NCI-H82 (cell line): ENCODE results near the gene FRMPD2.
"Not testable (repeated sequence)": the region's sequence is repeated elsewhere in the genome, so short reads cannot be mapped to it uniquely, and the experiment has no call there.

Experiments
- DNase-seq: peaks from one replicate; lab custom pipeline; 2025; lab: John Stamatoyannopoulos, UW

Gene FRMPD2

GRCh38 chr10:48233559-48234005 is 40.9 kb downstream of the FRMPD2 start:
- DNase-seq: no peak

DNA sequence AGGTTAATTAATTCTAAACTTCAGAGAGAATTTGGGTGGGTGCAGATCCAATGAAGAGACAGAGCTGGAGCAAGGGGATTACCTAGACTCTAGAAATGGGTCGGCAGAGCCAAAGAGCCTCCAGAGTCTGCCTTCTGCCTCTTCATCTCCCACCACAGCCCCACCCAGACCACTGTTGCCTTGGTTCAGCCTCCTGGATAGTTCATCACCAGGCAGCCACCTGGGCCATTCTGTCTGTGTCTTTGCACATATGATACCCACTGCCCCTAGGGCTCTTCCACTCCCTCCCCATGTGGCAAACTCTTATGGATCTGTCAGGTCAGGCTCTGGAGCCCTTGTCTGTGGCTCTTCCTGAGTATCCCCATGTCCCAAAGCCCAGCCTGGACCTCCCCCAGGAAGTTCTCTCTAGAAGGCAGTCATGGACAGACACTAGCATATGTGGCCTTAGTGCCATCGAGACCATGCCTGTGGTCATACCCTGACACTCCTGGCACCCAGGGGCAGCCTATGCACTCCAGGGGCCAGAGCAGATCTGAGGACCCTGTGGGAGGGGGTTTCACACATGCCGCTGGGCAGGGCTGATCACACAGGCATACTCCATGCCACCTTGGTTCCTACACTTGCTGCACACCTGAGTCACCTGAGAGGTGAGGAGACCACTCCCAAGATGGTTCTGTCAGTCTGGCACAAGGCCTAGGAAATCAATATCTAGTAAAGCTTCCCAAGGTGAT is 41.6 kb downstream of the FRMPD2 start:
- no peak for DNase-seq

GRCh38 chr10:48231699-48232315 is 42.7 kb downstream of the FRMPD2 start:
- DNase-seq: no peak

DNA sequence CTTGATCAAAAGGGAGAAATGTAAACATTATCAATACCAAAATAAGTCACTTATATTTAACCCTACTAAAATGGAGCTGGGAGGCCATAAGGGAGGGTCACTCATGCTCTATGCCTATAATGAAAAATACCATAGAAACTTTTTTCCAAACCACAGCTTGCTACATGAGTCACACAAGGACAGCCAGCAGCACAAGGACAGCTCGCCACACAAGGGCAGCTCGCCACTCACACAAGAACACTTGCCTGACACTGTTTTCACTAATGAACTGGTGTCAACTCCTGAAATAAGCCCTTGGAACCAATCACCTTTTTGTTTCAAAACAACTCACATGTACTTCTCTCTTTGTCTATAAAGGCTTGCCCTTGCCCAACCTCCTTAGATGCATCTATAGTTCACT is 43.3 kb downstream of the FRMPD2 start:
- DNase-seq: no peak

GRCh38 chr10:48227213-48227612 is 47.3 kb downstream of the FRMPD2 start:
- peak; percentile 44 for DNase-seq

DNA sequence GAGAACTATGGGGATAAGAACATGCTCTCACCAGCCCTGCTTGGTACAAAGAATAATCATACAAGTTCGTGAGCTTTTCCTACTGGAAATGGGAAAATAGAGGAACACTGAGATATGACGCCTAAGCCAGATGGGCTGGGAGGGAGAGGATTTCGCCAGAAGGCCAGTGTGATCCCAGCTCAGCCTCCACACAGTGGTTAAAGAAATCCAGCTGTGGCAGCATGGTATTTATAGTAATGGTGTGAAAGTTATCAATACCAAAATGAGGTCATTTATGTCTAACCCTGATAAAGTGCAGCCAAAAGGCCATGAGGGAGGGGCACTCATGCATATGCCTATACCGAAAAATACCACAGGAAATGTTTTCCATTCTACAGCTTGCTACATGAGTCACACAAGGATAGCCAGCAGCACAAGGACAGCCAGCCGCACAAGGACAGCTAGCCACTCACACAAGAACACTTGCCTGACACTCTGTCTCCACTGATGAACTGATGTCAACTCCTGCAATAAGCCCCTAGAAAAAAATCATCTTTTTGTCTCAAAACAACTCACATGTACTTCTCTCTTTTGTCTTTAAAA is 49.4 kb downstream of the FRMPD2 start:
- DNase-seq: no peak

DNA sequence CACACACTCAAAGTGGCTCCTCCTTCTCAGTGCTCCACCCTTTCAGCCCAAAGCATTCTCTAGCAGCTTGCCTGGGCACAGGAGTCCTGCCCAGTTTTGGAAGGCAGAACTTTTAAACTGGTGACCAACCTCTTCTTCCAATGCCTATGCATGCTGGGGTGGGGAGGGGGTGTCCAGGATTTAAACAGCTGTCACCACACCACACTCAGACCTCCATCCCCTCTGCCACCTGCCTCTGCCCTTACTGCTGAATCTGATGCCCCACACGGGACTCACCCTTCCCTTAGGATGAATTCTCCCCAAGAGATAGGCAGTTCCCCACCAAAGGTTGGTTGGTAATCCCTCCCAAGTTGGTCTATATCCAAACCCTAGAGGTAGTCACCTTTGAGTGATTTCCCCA is 50.2 kb downstream of the FRMPD2 start:
- DNase-seq: no peak

DNA sequence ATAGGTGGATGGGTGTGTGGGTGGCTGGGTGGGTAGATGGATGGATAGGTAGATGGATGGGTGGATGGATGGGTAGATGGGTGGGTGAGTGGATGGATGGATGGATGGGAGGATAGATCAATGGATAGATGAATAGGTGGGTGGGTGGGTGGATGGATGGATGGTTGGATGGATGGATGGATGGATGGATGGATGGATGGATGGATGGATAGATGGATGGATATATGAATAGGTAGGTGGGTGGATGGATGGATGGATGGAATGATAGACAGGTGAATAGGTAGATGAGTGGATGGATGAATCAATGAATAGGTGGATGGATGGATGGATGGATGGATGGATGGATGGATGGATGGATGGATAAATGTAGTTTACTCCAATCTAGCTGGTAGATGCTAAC is 52.7 kb downstream of the FRMPD2 start:
- DNase-seq: no peak

- DNase-seq: not testable (repeated sequence)
Observed at GRCh38 chr10:48221031-48221430, 53.5 kb downstream of the FRMPD2 start.

GRCh38 chr10:48219194-48219593 is 55.3 kb downstream of the FRMPD2 start:
- DNase-seq: no peak

DNA sequence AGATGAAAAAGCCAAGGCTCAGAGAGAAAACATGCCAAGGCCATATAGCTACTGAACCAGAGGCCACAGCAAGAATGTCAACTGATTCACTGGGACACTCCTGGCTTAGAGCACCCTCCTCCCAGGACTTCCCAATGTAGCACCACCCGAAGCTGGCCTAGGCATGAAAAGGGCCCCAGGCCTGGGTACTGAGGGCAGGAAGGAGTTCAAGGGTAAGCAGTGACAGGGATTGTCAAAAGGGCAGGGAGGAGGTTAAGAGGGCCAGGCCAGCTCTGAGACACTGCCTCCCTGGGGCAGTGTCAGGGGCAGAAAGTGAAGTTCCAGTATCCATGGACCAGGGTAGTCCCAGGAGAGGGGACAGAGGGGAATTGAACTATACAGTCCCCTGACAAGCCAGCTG is 57.8 kb downstream of the FRMPD2 start:
- DNase-seq: no peak

- no peak for DNase-seq
Observed at GRCh38 chr10:48216204-48216505, 58.3 kb downstream of the FRMPD2 start.

DNA sequence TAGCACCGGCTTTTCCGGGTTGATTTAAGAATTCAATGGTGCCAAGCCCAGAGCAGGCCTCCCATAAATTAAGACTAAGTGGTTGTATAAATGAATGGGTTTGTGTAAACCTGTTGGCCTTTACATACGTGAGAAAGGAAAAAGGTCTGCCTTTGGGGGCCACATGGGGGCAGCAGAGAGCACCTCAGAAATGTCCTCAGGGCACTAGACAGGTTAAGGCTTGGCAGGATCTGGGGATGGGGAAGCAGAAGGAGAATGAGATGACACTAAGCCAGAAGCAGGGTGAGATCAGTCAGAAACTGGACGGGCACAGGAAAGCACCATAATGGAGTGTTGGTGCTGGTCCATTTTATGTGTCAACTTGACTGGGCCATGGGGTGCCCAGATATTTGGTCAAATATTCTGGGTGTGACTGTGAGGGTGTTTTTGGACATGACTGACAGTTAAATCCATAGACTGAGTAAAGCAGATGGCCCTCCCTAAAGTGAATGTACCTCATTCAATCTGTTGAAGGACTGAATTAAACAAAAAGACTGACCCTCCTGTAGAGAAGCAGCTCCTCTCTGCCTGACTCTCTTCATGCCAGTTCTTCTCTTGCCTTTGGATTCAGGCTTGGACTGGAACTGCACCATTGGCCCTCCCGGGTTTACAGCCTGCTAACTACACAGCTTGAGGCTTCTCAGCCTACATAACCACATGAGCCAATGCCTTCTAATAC is 58.9 kb downstream of the FRMPD2 start:
- DNase-seq: peak; percentile 66

- DNase-seq: peak; percentile 20
Observed at GRCh38 chr10:48214716-48215485, 59.6 kb downstream of the FRMPD2 start.

DNA sequence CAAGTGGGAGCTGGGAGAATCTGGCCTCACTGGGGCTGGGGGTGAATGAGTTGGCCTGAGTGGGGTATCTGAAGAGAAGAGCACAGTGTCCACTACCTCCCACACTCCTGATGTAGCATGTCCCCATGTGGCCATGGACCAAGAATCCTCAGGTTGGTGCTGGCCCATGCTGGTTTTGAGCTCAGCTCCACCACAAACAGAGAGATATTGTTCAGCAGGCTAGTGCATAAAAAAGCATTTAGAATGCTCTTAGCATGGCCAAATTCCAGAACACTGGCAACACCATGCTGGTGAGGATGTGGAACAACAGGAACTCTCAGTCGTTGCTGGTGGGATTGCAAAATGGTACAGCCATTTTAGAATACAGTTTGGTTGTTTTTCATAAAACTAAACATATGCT is 61.4 kb downstream of the FRMPD2 start:
- DNase-seq: no peak

GRCh38 chr10:48211777-48212176 is 62.7 kb downstream of the FRMPD2 start:
- no peak for DNase-seq

- DNase-seq: no peak
Observed at GRCh38 chr10:48210966-48211365, 63.5 kb downstream of the FRMPD2 start.

GRCh38 chr10:48210391-48210790 is 64.1 kb downstream of the FRMPD2 start:
- DNase-seq: no peak

DNA sequence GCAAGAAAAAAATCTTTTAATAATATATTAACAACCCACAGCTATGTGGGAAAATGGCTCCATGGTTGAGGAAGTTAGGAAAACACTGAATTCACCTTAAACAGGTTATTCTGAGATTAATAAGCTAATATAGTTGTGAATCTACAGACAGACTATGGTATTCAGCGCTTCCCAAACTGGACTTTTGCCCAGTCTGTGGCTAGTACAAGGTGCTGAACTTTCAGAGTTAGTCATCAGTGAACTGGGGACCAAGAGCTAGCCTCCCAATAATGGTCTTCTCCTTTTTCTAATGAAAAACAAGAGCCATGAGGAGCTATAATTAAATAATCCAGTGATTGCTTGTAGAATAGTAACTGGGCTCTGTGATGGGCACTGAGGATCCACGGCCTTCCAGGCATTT is 65.3 kb downstream of the FRMPD2 start:
- DNase-seq: no peak

GRCh38 chr10:48207853-48208252 is 66.6 kb downstream of the FRMPD2 start:
- no peak for DNase-seq

GRCh38 chr10:48206482-48207250 is 67.8 kb downstream of the FRMPD2 start:
- DNase-seq: no peak
